Measurements from ENCODE around the gene DNER. TPM values are rescaled to one million over a fixed set of nuclear protein-coding genes. Genes with fewer than 3 reads are reported as not detected.

DNER gene
- total RNA-seq, 2 donors from 2014 or later: 0.11 to 0.18 TPM

- 93 to 100% methylated on average over 3 to 5 of the region's 5 CpGs for WGBS, 2 experiments (ENCODE audit: insufficient coverage in 1 of 2, insufficient read length in 1 of 2)
- TF ChIP-seq CTCF (conservative IDR thresholded peaks at IDR 0.05): no peak
- Histone ChIP-seq H3K27ac (ENCODE audit: low read depth, low read length) (no peak overlapping the region), H3K9ac (ENCODE audit: extremely low read depth, low read length, poor library complexity, severe bottlenecking) (no peak overlapping the region), H3K27me3 (ENCODE audit: control insufficient read depth, insufficient read depth, low read length, poor library complexity, severe bottlenecking) (no peaks in the 10 kb centered on the region), H3K4me3 (ENCODE audit: low read length) (no peak overlapping the region), H3K36me3 (ENCODE audit: control insufficient read depth, insufficient read depth, low read length) (no peaks in the 10 kb centered on the region), H3K4me1 (ENCODE audit: control insufficient read depth, insufficient read depth, low read length) (no peaks in the 10 kb centered on the region), H3K9me3 (ENCODE audit: control insufficient read depth, low read length) (no peaks in the 10 kb centered on the region)
- Mint-ChIP-seq H3K27me3 (ENCODE audit: insufficient read depth) (no peaks in the 10 kb centered on the region), H3K4me3 (no peak overlapping the region), H3K27ac (no peak overlapping the region), H3K4me1 (peaks cover 23% of the 10 kb centered on the region), H3K9me3 (no peaks in the 10 kb centered on the region), H3K36me3 (ENCODE audit: low read depth) (no peaks in the 10 kb centered on the region)
- no peak for DNase-seq
Measured at GRCh38 chr2:229405796-229406195, 308.6 kb downstream of the DNER start.

GRCh38 chr2:229403296-229403695, 311.1 kb downstream of the DNER start:
- Histone ChIP-seq H3K9me3 (ENCODE audit: control insufficient read depth, low read length) (no peaks in the 10 kb centered on the region), H3K9ac (ENCODE audit: extremely low read depth, low read length, poor library complexity, severe bottlenecking) (no peak overlapping the region), H3K36me3 (ENCODE audit: control insufficient read depth, insufficient read depth, low read length) (no peaks in the 10 kb centered on the region), H3K4me3 (ENCODE audit: low read length) (no peak overlapping the region), H3K27ac (ENCODE audit: low read depth, low read length) (no peak overlapping the region), H3K4me1 (ENCODE audit: control insufficient read depth, insufficient read depth, low read length) (no peaks in the 10 kb centered on the region), H3K27me3 (ENCODE audit: control insufficient read depth, insufficient read depth, low read length, poor library complexity, severe bottlenecking) (no peaks in the 10 kb centered on the region)
- Mint-ChIP-seq H3K36me3 (ENCODE audit: low read depth) (no peaks in the 10 kb centered on the region), H3K4me3 (no peak overlapping the region), H3K9me3 (no peaks in the 10 kb centered on the region), H3K4me1 (peaks cover 1% of the 10 kb centered on the region), H3K27me3 (ENCODE audit: insufficient read depth) (no peaks in the 10 kb centered on the region), H3K27ac (no peak overlapping the region)
- 89 to 90% methylated on average over 3 of the region's 3 CpGs for WGBS, 2 experiments (ENCODE audit: insufficient coverage in 1 of 2, insufficient read length in 1 of 2)
- DNase-seq: no peak
- TF ChIP-seq CTCF (conservative IDR thresholded peaks at IDR 0.05): no peak

- no peak overlapping the region for H3K27ac ChIP-seq (ENCODE audit: low read depth, low read length)
- Mint-ChIP-seq H3K36me3 (ENCODE audit: low read depth) (no peaks in the 10 kb centered on the region), H3K4me3 (no peak overlapping the region), H3K27ac (no peak overlapping the region), H3K9me3 (peaks cover 5% of the 10 kb centered on the region), H3K27me3 (ENCODE audit: insufficient read depth) (no peaks in the 10 kb centered on the region), H3K4me1 (no peaks in the 10 kb centered on the region)
- H3K9me3 ChIP-seq (ENCODE audit: control insufficient read depth, low read length): no peaks in the 10 kb centered on the region
- H3K36me3 ChIP-seq (ENCODE audit: control insufficient read depth, insufficient read depth, low read length): no peaks in the 10 kb centered on the region
- no peak overlapping the region for H3K4me3 ChIP-seq (ENCODE audit: low read length)
- DNase-seq: no peak
- 85 to 90% methylated on average over 2 to 4 of the region's 4 CpGs for WGBS, 2 experiments (ENCODE audit: insufficient coverage in 1 of 2, insufficient read length in 1 of 2)
- no peak overlapping the region for H3K9ac ChIP-seq (ENCODE audit: extremely low read depth, low read length, poor library complexity, severe bottlenecking)
- TF ChIP-seq CTCF (conservative IDR thresholded peaks at IDR 0.05): no peak
- H3K27me3 ChIP-seq (ENCODE audit: control insufficient read depth, insufficient read depth, low read length, poor library complexity, severe bottlenecking): no peaks in the 10 kb centered on the region
- no peaks in the 10 kb centered on the region for H3K4me1 ChIP-seq (ENCODE audit: control insufficient read depth, insufficient read depth, low read length)
Measured at GRCh38 chr2:229401171-229401865, 313.0 kb downstream of the DNER start.
